Osteocyte (in vitro differentiated cells): ENCODE results near the gene CSDE1. TPM values are rescaled to one million over a fixed set of nuclear protein-coding genes. Genes with fewer than 3 reads are reported as not detected.

Source experiments
- DNase-seq: peaks from one replicate; pipeline ENCODE4 v3.0.0; 2021; ENCODE audit warnings: mixed read lengths; ENCODE audit not compliant: unreplicated experiment; ENCODE audit errors: extremely low spot score
- H3K27ac Mint-ChIP-seq: one replicate; pipeline ENCODE4 v1.8.0; 2021; ENCODE audit warnings: mild to moderate bottlenecking, mixed read lengths; ENCODE audit not compliant: unreplicated experiment
- H3K27me3 Mint-ChIP-seq: one replicate; pipeline ENCODE4 v1.8.0; 2021; ENCODE audit warnings: mixed read lengths; ENCODE audit not compliant: unreplicated experiment
- H3K36me3 Mint-ChIP-seq: one replicate; pipeline ENCODE4 v1.8.0; 2021; ENCODE audit warnings: mixed read lengths; ENCODE audit not compliant: unreplicated experiment
- H3K4me1 Mint-ChIP-seq: one replicate; pipeline ENCODE4 v1.8.0; 2021; ENCODE audit warnings: mixed read lengths; ENCODE audit not compliant: unreplicated experiment
- H3K4me3 Mint-ChIP-seq: one replicate; pipeline ENCODE4 v1.8.0; 2021; ENCODE audit warnings: mild to moderate bottlenecking, moderate library complexity, mixed read lengths; ENCODE audit not compliant: unreplicated experiment
- H3K9me3 Mint-ChIP-seq: one replicate; pipeline ENCODE4 v1.8.0; 2021; ENCODE audit warnings: mixed read lengths; ENCODE audit not compliant: unreplicated experiment
- total RNA-seq: library from RNA; stranded (reverse); gene quantifications from 2 replicates; pipeline ENCODE4 v1.2.1, GENCODE V29; 2021
- TF ChIP-seq, protein P1 (sequence below): fragments of 200-600 bp; sonication (generic); IDR thresholded peaks from 2 replicates; pipeline ENCODE4 v1.5.0; 2021; ENCODE audit warnings: antibody characterized with exemption, mild to moderate bottlenecking, moderate library complexity

CSDE1 gene
- total RNA-seq, 1 donor from 2014 or later: 499 TPM

DNA sequence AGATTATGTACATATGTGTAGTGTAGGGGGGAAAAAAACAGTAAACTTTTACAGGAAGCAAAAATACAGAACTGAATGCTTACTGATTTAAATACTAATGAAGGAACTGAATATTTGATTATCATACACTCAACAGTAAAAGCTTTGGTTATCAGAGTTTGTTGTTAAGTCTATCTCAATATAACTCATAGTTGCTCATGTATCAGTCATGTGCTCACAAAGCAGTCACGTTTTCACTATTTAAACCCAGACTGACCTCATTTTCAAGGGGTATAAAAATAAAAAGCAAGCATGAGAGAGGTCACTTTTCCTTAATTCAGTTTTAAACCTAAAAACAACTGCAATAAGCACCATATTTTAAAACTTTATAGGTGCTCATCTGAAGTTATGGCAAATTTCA is 34.3 kb downstream of the CSDE1 start:
- no peaks in the 10 kb centered on the region for H3K27me3 Mint-ChIP-seq
- H3K36me3 Mint-ChIP-seq: peaks cover 75% of the 10 kb centered on the region
- TF ChIP-seq, protein P1, sequence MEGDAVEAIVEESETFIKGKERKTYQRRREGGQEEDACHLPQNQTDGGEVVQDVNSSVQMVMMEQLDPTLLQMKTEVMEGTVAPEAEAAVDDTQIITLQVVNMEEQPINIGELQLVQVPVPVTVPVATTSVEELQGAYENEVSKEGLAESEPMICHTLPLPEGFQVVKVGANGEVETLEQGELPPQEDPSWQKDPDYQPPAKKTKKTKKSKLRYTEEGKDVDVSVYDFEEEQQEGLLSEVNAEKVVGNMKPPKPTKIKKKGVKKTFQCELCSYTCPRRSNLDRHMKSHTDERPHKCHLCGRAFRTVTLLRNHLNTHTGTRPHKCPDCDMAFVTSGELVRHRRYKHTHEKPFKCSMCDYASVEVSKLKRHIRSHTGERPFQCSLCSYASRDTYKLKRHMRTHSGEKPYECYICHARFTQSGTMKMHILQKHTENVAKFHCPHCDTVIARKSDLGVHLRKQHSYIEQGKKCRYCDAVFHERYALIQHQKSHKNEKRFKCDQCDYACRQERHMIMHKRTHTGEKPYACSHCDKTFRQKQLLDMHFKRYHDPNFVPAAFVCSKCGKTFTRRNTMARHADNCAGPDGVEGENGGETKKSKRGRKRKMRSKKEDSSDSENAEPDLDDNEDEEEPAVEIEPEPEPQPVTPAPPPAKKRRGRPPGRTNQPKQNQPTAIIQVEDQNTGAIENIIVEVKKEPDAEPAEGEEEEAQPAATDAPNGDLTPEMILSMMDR: no peak
- H3K4me1 Mint-ChIP-seq: no peaks in the 10 kb centered on the region
- no peak for DNase-seq
- H3K9me3 Mint-ChIP-seq: no peaks in the 10 kb centered on the region
- no peak overlapping the region for H3K27ac Mint-ChIP-seq
- H3K4me3 Mint-ChIP-seq: no peak overlapping the region

DNA sequence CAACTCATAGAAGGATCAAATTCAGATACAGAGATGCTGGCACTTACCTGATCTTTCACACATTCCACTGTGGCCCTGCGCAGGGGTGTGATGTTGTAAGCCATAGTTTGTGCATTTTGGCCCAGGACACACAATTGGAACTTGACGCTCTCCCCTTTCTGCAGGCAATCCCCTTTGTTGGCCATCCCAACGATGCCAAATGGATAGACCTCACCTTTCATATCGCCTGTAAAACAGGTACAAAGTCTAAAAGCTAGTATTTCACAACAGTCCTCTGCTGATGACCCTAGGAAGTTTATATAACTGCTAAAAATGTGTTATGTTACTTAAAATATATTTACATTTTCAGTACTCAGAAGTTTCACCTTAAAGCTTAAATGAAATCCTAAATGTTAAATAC is 37.3 kb downstream of the CSDE1 start:
- H3K4me1 Mint-ChIP-seq: peaks cover 13% of the 10 kb centered on the region

DNA sequence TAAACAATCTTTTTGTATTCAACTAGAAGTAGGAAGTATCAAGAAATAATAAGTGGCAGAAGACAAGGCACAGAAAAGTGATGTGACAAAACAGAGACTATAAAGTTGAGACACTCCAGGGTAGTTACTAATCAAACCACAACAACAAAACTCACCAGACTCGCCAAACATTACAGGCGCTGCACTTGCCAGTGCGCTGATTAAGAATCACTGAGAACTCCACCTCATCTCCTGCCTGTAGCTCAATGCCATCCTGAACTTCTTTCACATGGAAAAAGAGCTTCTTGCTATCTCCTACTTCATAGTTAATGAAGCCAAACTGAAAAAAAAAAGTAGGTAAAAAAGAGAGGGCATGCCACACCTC is 38.4 kb downstream of the CSDE1 start:
- Mint-ChIP-seq H3K4me1 (peaks cover 19% of the 10 kb centered on the region), H3K4me3 (no peak overlapping the region), H3K27me3 (no peaks in the 10 kb centered on the region), H3K36me3 (peaks cover 43% of the 10 kb centered on the region), H3K9me3 (no peaks in the 10 kb centered on the region), H3K27ac (no peak overlapping the region)
- TF ChIP-seq, protein P1: no peak
- no peak for DNase-seq

More for the DNA sequence above, 37.3 kb downstream of the CSDE1 start:
- Mint-ChIP-seq H3K27ac (no peak overlapping the region), H3K4me3 (no peak overlapping the region), H3K36me3 (peaks cover 52% of the 10 kb centered on the region), H3K27me3 (no peaks in the 10 kb centered on the region), H3K9me3 (no peaks in the 10 kb centered on the region)
- TF ChIP-seq, protein P1: no peak
- DNase-seq: no peak

DNA sequence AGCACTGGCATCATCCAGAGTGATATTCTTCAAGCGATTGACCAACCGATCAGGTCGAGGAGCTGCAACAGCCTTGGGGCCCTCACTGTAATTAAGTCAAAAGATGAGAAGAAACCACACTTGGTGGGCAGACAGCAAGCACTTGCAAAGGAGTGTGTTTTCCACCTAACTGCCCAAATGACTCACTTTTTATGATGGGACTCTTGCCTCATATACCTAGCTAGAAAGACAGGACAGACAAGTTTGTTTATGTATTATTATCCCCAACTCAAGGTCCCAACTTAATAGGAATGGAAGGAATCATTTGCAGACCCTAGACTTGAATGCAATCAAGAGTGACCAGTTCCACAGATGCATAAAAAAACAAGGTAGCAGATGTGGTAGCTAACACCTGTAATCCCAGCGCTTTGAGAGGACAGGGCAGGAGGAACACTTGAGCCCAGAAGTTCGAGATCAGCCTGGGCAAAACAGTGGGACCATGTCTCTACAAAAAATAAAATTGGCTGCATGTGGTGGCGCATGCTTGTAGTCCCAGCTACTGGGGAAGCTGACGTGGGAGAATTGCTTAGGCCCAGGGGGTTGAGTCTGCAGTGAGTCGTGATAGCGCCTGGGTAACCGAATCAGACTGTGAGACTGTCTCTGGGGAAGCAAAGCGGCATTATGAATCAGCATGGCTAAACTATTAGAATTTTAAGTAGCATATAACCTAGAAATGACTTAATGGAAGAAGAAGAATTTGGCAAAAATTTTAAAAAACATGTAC is 38.9 kb downstream of the CSDE1 start:
- Mint-ChIP-seq H3K36me3 (peaks cover 44% of the 10 kb centered on the region), H3K27ac (peak overlapping the region; percentile 14), H3K4me3 (no peak overlapping the region), H3K27me3 (no peaks in the 10 kb centered on the region), H3K4me1 (peaks cover 24% of the 10 kb centered on the region), H3K9me3 (no peaks in the 10 kb centered on the region)
- DNase-seq: no peak
- TF ChIP-seq, protein P1: no peak

DNA sequence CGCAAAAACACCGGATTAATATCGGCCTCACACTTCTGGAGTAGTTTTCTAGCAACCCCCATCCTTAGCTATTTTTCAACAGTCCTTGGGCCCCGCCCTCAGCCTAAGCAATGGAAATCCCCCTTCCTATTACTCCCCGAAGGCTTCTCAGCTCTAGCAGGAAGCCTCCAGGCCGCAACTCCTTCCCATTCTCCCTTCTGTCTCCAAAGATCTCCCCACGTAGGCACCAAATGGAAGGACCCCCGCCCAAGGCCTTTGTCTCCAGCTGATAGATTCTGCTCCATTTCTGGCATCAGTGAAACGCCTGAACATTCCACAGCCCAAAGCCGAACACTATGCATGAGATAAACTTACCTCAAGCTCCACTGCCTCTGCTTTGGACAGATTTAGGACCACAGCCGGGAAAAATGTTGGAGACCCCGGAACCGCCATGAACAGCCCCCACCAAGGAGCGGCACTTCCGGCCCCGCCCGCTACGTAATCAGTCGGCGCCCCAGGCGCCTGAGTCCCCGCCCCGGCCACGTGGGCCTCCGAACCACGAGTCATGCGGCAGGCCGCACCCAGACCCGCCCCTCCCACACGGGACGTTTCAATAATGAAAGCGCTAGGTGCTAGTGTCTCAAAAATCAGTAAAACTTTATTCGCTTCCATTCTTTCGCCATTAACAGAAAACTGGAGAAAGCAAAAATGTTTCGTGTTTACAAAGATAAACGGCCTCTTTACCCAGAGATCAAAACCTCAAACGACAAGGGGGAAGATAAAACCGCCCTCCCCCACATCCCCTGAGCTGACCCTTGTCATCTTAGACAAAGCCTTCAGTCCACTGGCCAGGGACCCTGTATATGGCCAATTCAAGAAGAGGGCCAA is 41.2 kb downstream of the CSDE1 start, which contains the start of gene NRAS:
Gene NRAS (minus strand): TSS at position 468 of the 867 bp plus-strand sequence. CDS start 611 bp downstream, outside the sequence.
- peak; percentile 97 for DNase-seq
- H3K4me1 Mint-ChIP-seq: peaks cover 28% of the 10 kb centered on the region
- no peaks in the 10 kb centered on the region for H3K27me3 Mint-ChIP-seq
- no peaks in the 10 kb centered on the region for H3K9me3 Mint-ChIP-seq
- H3K27ac Mint-ChIP-seq: peak within 1 kb of the TSS; percentile 97
- peaks cover 44% of the 10 kb centered on the region for H3K36me3 Mint-ChIP-seq
- TF ChIP-seq, protein P1: no peak
- H3K4me3 Mint-ChIP-seq: peak within 1 kb of the TSS; percentile 89
